A549 (cell line): ENCODE measurements around the gene RSPH9.

Experiments
- CBX8 ChIP-seq: fragments of 200-600 bp; sonication (generic); IDR thresholded peaks from 2 replicates; pipeline ENCODE4 v1.6.1; 2016
- MAZ ChIP-seq: fragments of 150-350 bp; IDR thresholded peaks from 2 replicates; pipeline ENCODE4 v1.6.1; 2014; ENCODE audit warnings: antibody characterized with exemption, low read depth, low read length, borderline replicate concordance
- MYC ChIP-seq: IDR thresholded peaks from 2 replicates; pipeline ENCODE4 v1.6.1; 2012; ENCODE audit warnings: mild to moderate bottlenecking, inconsistent platforms, low read length, improper control_type of control experiment, borderline replicate concordance
- RFX5 ChIP-seq: fragments of 450-650 bp; IDR thresholded peaks from 2 replicates; pipeline ENCODE4 v1.7.1; 2014; ENCODE audit warnings: antibody characterized with exemption, mild to moderate bottlenecking, moderate library complexity
- SMC3 ChIP-seq: fragments of >200 bp; sonication (Bioruptor Twin); formaldehyde crosslinking; IDR thresholded peaks from 3 replicates; pipeline ENCODE4 v1.6.1; 2018; ENCODE audit warnings: inconsistent platforms
- TF ChIP-seq, protein P1 (sequence below): fragments of >200 bp; sonication (Bioruptor Twin); formaldehyde crosslinking; IDR thresholded peaks from 3 replicates; pipeline ENCODE4 v1.5.1; 2016

DNA sequence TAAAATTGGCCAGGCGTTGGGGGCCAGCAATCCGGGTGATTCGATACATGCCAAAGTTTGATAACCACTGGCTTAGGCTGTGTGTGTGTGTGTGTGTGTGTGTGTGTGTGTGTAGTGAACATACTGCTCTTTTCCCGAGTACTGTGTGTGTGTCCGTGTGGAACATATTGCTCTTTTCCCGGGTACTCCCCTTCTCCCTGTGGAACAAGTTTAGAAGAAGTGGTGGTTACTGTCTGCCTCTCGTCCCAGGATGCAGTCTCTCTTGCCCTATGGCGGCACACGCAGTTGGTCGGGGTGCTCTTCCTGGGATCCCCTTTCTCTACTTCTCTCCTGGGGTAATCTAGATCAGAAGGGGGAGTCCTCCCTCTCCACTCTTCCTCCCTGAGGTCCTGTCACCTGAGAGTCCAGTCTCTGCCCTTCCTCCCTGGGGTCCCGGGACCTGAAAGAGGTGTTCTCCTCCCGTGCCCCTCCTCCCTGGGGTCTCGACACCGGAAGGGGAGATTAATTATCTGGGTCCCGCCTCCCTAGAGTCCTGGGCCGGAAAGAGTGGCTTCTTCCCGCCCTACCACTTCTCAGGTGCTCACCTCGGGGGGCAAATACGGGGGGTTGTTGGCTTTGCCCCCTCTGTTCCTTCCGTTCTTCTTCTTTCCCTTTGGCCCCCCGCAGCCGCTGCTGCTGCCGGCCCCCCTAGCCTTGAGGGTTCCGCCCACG is 16.3 kb upstream of the RSPH9 start:
- TF ChIP-seq MAZ (no peak), SMC3 (no peak), RFX5 (no peak), CBX8 (no peak), MYC (no peak)
- TF ChIP-seq, protein P1, sequence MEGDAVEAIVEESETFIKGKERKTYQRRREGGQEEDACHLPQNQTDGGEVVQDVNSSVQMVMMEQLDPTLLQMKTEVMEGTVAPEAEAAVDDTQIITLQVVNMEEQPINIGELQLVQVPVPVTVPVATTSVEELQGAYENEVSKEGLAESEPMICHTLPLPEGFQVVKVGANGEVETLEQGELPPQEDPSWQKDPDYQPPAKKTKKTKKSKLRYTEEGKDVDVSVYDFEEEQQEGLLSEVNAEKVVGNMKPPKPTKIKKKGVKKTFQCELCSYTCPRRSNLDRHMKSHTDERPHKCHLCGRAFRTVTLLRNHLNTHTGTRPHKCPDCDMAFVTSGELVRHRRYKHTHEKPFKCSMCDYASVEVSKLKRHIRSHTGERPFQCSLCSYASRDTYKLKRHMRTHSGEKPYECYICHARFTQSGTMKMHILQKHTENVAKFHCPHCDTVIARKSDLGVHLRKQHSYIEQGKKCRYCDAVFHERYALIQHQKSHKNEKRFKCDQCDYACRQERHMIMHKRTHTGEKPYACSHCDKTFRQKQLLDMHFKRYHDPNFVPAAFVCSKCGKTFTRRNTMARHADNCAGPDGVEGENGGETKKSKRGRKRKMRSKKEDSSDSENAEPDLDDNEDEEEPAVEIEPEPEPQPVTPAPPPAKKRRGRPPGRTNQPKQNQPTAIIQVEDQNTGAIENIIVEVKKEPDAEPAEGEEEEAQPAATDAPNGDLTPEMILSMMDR: no peak
